Measurements from ENCODE around the gene NSMCE1.
"Not testable (repeated sequence)": the region's sequence is repeated elsewhere in the genome, so short reads cannot be mapped to it uniquely, and the experiment has no call there.

Gene NSMCE1

DNA sequence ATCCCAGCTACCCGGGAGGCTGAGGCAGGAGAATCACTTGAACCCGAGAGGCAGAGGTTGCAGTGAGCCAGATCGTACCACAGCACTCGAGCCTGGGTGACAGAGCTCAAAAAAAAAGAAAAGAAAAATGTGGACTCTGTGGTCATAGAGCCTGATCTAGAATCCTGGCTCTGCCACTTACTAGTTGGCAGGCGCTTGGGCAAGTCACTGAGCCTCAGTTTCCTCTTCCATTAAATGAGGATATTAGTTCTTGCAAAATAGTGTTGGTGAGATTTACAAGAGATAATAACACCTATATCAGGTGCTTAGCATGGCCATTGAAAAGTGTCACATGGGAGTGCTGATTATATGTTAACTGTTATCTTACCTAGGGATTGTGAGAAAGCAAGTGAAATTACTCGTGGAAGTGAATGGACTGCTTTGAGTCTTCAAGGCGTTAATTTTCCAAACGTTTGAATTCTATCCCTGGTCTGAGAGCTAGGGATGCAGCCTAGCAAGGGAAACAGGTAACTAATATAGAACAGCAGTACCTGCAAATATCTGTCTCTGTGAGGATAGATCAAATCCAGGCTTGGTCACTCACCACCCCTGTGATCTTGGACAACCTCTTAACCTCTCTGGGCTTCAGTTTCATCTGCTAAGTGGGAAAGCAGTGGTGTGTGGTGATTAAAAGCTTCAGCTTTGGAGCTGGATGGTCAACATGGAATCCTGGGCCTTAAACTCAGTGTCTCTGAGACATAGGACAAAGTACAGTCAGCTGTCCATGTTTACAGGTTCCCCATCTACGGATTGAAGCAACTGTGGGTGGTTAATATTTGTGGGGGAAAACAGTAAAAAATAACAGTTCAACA lies 953 bp upstream of the NSMCE1 start:
- DNase-seq: no peak

DNA sequence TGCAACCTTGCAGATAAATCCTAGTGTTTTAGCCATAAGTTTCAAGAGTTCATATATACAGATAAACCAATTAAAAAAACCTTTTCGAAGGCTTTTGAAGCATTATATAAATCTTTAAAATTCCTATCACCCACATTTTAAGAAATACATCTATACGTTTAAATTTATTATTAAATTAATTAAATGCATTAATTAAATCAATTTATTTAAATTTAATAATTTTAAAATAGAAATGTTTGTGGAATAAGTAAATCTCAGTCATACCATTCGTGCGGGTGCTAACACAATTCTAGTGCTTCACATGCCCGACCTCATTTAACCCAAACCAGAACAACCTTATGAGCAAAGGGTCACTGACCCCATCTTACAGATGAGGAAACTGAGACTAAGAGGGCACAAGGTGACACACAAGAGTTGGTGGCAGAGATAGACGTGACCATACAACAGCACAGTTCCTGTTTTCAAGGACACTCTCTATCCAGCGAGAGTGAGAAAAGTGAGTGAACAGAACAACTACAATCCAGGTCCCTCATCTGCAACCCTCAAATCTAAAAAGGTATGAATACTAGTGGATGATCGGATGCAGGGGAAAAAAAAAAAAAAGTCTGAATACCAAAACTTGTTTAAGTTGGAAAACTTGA lies 1.4 kb downstream of the NSMCE1 start:
- DNase-seq: peak; percentile 39

DNA sequence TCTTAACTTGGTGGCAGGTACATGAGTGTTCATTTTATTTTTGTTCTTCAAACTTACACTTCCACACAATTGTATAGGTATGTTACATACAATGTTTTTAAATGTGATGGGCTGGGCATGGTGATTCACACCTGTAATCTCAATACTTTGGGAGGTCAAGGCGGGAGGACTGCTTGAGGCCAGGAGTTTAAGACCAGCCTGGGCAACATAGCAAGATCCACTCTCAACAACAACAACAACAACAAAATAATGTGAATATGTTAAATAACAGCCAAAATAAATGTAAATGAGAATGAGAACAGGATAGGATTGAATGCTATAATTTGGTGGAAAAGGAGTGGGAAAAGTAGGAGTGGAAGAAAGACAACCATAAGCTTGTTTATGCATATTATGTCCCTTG lies 2.6 kb downstream of the NSMCE1 start:
- no peak for DNase-seq

DNA sequence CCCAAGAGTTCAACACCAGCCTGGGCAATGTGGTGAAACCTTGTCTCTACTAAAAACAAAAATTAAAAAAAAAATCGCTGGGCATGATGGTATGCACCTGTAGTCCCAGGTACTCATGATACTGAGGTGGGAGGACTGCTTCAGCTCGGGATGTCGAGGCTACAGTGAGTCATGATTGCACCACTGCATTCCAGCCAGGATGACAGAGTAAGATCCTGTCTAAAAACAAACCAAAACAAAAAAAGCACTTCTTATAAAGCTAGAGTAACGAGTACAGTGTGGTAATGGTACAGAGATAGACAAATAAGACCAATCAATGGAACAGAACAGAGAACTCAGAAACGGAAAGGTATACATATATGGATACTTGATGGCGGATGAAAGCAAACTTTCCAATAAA lies 4.4 kb downstream of the NSMCE1 start:
- no peak for DNase-seq

DNA sequence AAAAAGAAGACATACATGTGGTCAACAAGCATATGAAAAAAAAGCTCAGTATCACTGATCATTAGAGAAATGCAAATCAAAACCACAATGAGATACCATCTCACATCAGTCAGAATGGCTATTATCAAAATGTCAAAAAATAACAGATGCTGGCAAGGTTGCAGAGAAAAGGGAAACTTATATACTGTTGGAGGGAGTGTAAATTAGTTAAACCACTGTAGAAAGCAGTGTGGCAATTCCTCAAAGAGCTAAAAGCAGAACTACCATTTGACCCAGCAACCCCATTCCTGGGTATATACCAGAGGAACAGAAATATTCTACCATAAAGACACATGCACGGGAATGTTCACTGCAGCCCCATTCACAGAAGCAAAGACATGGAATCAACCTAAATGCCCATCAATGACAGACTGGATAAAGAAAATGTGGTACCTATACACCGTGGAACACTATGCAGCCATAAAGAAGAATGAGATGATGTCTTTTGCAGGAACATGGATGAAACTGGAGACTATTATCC lies 5.6 kb downstream of the NSMCE1 start:
- DNase-seq: peak; percentile 47

DNA sequence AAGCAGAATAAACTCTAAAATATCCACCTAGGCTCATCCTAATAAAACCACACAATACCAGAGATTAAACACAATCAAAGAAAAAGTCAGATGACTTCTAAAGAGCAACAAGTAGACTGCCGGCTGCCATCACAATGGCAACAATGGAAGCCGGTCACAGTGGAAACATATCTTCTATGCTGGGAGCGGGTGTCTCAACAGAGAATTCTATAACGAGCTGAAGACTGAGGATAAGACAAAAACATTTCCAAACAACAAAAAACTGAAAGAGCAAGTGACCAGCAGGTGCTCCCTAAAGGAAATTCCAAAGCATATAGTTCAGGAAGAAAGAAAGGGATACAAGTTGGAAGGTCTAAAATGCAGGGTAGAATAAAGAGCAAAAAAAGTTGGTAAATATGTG lies 8.9 kb downstream of the NSMCE1 start:
- DNase-seq: no peak

DNA sequence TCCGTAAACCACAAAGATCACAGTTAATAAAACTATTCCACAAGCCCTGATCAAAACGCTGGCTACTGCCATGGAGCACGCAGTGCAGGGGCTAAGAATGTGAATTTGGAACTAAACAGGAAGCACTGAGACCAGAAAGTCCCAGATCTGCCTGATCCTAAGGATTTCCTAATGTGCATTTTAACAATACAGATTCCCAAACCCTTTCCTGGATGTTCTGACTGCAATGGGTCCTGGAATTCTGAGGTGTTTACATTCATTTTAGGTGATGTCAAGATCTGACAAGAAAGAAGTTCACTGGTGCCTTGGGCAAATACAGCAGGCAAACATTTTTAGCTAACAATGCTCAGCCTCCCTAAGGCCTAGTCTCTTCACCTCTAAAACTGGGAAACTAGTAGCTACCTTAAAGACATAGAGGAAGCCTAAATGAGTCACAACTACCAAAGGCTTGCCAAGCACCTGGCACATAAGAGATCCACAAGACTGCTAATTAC lies 10.3 kb downstream of the NSMCE1 start:
- no peak for DNase-seq

DNA sequence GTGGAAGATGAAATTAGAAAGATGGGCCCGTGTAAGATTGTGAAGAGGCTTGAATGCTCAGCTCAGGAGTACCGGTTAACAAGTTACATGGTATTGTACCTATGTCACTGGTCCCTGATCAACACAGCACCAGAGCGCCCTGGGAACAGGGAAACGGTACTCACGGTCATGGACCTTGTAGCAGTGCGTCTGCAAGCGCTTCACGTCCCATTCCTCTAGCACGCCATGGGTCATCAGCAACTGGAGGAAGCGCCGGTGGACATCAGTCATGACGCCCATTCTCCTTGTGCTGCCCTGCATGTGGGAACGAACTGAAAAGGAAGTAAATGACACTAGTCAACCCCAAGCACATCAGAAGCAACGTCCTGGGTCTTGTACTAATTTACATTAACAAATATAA lies 11.3 kb downstream of the NSMCE1 start:
- DNase-seq: no peak

DNA sequence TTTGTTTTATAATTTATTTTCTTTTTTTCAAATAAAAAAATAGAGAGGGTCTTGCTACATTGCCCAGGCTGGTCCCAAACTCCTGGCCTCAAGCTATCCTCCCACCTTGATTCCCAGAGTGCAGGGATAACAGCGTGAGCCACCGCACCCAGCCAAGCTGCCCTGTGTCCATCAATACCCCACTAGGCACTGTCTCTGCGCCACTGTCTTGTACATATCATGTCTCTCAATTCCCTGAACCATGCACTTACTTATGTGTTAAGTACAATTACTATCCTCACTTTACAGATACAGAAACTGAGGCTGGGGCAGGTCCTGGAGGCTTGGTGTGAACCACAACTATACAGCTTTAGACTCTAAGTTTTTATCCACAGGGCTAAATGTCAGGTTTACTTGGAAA lies 11.7 kb downstream of the NSMCE1 start:
- DNase-seq: no peak

DNA sequence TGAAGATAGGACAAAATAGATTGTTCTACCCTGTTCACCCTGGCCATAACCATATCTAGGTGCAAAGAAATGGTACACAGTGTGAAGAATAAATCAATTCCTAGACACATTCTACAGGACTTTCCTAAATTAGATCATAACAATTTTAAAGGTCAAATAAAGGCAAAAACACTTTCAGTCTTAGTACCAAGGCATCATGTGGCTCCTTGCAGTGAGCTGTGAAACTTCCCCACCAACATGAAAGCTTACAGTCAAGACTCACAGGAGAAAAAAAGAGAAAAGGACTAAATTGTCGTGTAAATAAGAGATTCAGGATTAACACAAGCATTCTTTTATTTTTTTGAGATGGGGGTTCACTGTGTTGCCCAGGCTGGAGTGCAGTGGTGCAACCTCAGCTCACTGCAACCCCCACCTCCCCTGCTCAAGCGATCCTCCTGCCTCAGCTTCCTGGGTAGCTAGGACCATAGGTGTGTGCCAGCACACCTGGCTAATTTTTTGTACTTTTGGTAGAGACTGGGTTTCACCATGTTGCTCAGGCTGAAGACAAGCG lies 14.2 kb downstream of the NSMCE1 start:
- no peak for DNase-seq

DNA sequence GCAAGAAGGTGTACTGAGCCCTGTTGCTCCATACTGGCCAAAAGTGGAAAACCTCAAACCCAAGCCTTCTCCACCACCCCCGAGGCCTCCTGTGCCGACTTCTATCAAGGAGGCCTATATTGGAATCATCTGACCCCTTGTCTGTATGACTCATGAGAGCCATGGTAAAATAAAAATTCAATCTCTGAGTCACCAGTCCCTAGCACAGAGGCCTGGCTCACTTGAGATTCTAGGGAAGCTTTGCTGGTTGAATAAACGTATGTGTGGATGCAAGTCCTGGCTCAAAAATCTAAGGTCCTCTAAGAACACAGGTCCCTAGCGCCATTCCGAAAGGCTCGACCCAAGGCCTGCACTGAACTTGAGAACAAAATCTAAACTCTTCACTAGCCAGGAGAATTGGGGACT lies 15.0 kb downstream of the NSMCE1 start:
- peak; percentile 33 for DNase-seq

DNA sequence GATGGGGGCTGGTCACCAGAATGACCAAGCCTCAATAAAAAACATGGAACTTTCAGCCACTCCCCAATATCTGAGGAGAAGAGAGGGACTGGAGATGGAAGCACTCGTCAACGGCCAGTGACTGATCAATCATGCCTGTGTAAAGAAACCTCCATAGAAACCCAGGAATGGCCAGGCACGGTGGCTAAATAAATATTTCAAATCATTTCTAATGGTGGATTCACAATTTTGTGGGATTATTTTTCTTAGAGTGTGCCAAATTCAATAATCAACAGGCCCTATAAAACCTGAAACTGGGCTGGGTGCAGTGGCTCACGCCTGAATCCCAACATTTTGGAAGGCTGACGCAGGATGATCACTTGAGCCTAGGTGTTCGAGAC lies 16.4 kb downstream of the NSMCE1 start:
- no peak for DNase-seq

DNA sequence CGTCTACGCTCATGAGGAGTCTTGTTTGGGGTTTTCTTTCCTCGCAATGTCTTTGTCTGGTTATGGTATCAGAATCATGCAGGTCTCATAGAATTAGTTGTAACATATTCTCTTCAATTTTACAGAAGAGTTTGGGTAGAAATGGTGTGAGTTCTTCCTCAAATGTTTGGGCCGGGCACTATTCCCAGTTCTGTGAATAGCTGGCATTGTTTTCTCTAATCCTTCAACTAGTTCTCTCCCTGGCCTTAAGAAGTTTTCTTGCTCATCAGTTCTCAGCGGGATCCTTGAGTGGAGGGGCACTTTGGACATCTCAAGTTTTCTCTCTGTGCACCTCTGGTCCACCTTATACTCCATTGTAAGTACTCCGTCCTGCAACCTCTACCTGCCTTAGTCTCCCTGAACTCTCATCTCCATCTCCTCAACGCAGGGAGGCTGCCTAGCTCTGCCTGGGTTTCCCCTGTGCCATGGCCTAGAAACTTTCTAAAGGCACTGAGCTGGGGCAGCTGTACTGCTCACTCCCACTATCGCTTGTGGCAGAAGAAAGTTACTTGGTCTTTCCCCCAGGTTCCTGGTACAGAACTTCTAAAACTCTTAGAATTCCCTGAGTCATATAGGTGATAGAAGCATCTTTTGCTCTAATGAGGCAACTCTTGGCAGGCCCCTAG lies 16.9 kb downstream of the NSMCE1 start:
- DNase-seq: no peak

DNA sequence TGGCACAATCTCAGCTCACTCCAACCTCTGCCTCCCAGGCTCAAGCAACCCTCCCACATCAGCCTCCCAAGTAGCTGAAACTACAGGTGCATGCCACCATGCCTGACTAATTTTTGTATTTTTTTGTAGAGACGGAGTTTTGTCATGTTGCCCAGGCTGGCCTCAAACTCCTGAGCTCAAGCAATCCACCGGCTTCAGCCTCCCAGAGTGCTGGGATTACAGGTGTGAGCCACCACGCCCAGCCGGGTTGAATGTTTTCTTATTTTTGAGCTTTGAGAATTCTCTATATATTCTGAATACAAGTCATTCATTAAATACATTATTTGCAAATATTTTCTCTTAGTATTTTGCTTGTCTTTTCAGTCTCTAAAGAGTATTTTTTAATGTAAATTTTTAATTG lies 19.7 kb downstream of the NSMCE1 start:
- not testable (repeated sequence) for DNase-seq

DNA sequence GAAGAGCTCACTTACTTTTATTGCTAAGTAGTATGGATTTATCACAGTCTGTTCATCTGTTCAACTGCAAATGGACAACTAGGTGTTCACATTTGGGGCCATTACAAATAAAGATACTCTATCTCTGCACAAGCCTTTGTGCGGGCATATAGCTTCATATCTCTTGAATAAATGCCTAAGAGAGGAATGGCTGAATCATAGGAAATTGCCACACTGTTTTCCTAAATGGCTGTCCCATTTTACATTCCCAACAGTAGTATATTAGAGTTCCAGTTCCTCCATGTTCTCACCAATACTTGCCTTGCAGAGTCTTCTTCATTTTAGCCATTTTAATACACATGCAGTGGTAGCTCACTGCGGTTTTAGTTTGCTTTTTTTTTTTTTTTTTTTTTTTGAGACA lies 20.5 kb downstream of the NSMCE1 start:
- no peak for DNase-seq

DNA sequence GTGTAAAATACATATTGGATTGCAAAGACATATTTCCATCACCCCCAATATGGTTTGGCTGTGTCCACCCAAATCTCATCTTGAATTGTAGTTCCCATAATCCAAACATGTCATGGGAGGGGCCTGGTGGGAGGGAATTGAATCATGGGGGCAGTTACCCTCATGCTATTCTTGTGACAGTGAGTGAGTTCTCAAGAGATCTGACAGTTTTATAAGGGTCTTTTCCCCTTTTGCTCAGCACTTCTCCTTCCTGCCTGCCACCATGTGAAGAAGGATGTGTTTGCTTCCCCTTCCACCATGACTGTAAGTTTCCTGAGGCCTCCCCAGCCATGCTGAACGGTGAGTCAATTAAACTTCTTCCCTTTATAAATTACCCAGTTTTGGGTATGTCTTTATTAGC lies 21.5 kb downstream of the NSMCE1 start:
- DNase-seq: not testable (repeated sequence)

DNA sequence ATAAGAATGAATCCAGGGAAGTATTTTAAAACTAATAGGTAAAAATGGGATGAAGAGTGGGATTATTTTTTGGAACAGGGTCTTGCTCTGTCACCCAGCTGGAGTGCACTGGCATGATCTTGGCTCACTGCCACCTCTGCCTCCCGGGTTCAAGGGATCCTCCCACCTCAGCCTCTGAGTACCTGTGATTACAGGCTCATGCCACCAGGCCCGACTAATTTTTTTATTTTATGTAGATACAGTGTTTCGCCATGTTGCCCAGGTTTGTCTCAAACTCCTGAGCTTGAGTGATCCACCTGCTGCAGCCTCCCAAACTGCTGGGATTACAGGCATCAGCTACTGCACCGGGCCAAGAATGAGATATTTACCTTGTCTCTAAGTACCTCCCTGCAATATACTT lies 22.1 kb downstream of the NSMCE1 start:
- DNase-seq: no peak

DNA sequence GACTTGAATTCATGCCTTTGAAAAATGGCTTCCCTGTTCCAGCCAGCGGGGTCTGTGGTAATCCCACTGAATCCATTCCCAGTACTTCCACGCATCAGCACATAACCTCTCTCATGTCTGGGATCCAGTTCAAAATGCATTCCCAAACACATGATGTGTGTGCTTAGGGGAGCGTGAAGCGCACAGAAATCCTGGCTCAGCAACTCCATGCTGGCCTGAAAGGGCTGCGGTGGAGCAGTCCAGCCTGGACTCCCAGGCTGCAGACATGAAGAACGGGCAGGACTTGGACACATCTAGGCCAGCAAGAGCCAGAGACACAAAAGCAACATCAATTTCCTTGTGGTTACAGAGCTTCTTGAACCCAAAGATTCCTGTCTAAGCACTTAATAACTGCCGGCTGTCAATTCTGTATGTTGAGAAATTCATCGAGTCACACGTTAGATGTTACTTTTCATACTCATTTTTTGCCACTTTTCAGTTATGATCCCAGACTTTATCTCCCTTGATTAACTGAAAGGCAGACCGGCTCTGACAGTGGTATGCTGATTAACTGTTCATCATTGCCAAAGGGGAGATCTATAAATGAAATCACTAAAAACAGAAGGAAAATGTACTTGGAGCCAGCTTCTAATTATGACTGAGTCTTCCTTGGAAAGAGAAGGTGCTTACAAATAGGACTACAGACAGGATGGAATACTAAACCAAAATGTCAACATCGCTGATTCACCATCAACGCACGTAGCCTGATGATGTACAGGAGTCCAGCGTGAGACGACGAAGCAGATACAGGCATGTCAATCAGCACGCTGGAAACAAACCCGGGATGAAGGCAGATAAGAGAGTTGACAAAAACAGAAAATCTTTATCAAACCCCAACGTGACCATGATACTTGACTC lies 23.0 kb downstream of the NSMCE1 start:
- DNase-seq: peak; percentile 60

DNA sequence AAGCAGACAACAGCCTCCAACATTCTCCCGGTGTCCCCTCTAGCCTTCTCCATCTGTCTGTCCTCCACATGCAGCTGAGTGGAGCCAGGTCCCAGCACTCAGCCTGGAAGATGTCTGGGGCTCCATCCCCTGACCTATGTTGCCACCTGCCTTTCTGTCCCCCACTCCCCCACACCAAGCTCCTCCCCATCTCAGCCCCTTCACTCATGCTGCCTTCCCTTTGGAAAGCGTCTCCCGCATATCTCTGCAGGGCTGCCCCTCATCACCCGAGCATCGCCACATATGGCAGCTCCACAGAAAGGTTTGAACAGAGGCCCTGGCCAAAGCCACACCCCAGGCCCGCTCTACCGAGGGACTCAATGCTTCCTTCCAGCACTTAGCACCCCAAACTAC lies 24.2 kb downstream of the NSMCE1 start:
- DNase-seq: no peak

DNA sequence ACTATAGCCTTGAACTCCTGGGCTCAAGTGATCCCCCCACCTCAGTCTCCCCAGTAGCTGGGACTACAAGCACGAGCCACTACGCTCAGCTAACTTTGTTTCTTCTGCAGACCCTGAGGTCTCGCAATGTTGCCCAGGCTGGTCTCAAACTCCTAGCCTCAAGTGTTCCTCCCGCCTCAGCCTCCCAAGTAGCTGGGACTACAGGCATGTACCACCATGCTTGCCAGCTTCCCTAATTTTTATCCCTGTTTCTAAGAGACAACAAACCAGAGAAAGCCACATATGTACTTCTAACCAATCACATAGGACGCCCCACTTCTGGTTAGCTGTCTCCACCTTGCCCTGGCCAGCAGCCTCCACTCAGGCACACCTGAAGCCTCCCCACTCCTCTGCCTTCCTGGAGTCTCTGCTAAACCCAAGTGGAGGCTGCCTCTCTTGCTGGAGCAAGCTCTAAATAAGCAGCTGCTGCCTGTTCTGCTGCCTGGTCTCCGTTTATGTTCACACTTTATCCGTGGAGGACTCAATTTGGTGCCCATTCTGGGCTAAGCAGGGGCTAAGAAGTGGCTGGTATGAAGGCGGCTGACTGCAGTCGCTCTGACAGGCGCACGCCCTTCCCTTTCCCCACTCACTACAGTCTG lies 24.7 kb downstream of the NSMCE1 start:
- no peak for DNase-seq

DNA sequence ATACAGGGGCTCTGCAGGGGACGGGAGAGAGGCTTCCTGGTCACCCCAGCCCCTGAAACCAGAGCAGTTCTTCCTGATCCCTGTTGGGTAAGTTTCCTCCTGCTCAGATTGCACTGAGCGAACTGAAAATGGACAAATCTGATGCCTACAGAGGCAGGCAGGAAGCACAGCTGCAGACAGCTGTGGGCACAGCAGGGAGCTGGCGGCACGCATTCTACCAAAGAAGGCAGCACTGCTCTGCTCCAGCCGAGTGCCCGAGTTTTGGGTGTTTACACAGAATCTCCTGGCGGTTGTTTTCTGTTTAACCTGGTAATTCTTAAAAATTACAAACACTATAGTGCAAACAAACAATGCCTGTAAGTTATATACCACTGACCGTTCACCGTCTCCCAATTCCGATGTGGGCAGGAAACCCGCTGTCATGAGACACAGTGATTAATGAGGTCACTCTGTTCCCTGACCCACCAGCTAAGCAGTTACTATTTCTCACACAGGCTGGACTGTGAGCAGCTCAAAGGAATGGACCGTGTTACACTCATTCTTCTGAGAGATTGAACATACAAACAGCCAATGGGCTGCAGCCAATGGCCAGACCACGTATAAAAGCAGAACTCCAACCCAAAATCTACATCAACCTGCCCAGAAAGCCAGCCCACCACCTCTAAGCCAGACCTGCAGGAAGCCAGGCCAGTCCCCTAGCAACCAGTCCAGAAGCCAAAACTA lies 25.5 kb downstream of the NSMCE1 start:
- DNase-seq: peak; percentile 64

All from hematopoietic multipotent progenitor cell treated with erythropoietin and hydrocortisone succinate and interleukin-3 and kit ligand, for 6 days (in vitro differentiated cells).